ENCODE data around the gene S1PR5. TPM values are rescaled to one million over a fixed set of nuclear protein-coding genes. Genes with fewer than 3 reads are reported as not detected.

The S1PR5 gene
- total and polyA plus RNA-seq, 9 of the 15 experiments (the other 6 are each of a cell fraction or from before 2014, with no cell fraction given) = 0.03 to 0.54 (median 0.35) TPM; not detected in 4

- ChIA-PET CTCF (ENCODE audit: low intra/inter-chr PET ratio) (interaction anchor here (0.6 kb wide), 1 partner anchor 97 kb away, joined by 4 read pairs; no protein-coding TSS in a partner anchor), POLR2A (interaction anchor here (0.6 to 1.3 kb wide), 7 partner anchors 13 to 181 kb away, joined by 3 read pairs; no protein-coding TSS in a partner anchor)
- H3K27ac ChIP-seq (ENCODE audit: extremely low read depth, low read depth, low read length) = peak overlapping the region; percentile 37
- H3K36me3 ChIP-seq (ENCODE audit: control insufficient read depth, insufficient read depth, low read length) = no peaks in the 10 kb centered on the region
- H2AFZ ChIP-seq (ENCODE audit: low read depth, low read length) = peak overlapping the region; percentile 67
- H4K20me1 ChIP-seq (replicated peaks; ENCODE audit: control insufficient read depth, insufficient read depth, low read length) = no peaks in the 10 kb centered on the region
- no peaks in the 10 kb centered on the region for H3K9me1 ChIP-seq (ENCODE audit: control insufficient read depth, insufficient read depth, low read length)
- H3K9ac ChIP-seq (ENCODE audit: insufficient read depth in 1 of 2, low read depth in 2 of 2, low read length in 2 of 2) = peak overlapping the region; percentile 3 to 17; a peak in 2 of 4 replicates
- peaks cover 14 to 23% of the 10 kb centered on the region in 2 experiments; a peak in 4 of 5 replicates for H3K4me1 ChIP-seq (replicated peaks in 1 of 2; ENCODE audit: control insufficient read depth in 2 of 2, insufficient read depth in 2 of 2, low read length in 2 of 2)
- in situ Hi-C loops (cut with MboI) (no loop called here), intact Hi-C loops (cut with micrococcal nuclease) (loop anchor here (5.0 kb wide), 2 partner anchors 53 to 92 kb away; partner anchors contain the start of genes CDKN2D, KRI1 and PDE4A)
- ATAC-seq = peak; percentile 72
- H3K9me3 ChIP-seq (replicated peaks; ENCODE audit: control insufficient read depth, insufficient read depth, low read depth, low read length) = no peaks in the 10 kb centered on the region
- WGBS (ENCODE audit: insufficient coverage, low coverage, missing lambda C conversion rate) = 0% methylated on average over 5 of the region's 6 CpGs
- peak overlapping the region; percentile 71 for H3K4me2 ChIP-seq (ENCODE audit: insufficient read depth, low read length)
- no TSS peak for BruUV-seq (replicated peaks)
- no peak overlapping the region for H3K4me3 ChIP-seq
- peak in 3 of 4 experiments; percentile 35 to 82 (median 70) for DNase-seq (ENCODE audit: extremely low read depth in 1 of 4, low spot score in 3 of 4)
- H3K79me2 ChIP-seq (ENCODE audit: control insufficient read depth, insufficient read depth, low read length) = no peaks in the 10 kb centered on the region
- FAIRE-seq = peak; percentile 51
- H3K27me3 ChIP-seq (ENCODE audit: control insufficient read depth in 2 of 2, insufficient read depth in 2 of 2, low read length in 2 of 2) = no peaks in the 10 kb centered on the region
- TF ChIP-seq ZNF197 (CRISPR knock-in tag; IDR thresholded peaks at IDR 0.05; ENCODE audit: low read depth) (no peak), SOX6 (IDR thresholded peaks at IDR 0.05) (peak; percentile 32; the same call in 1 of the 2 replicates), RAD51 (IDR thresholded peaks at IDR 0.05; ENCODE audit: borderline replicate concordance, low read depth) (peak; percentile 37; the same call in 1 of the 2 replicates), ATF1 (CRISPR knock-in tag; IDR thresholded peaks at IDR 0.05) (no peak), ATF1 (tag; IDR thresholded peaks at IDR 0.05) (peak; percentile 29; the same call in 1 of the 2 replicates), RCOR1 (IDR thresholded peaks at IDR 0.05; ENCODE audit: borderline replicate concordance in 1 of 2, low read depth in 2 of 2, low read length in 2 of 2) (peak in 1 of 2 experiments; percentile 11; a peak in 1 of 4 replicates), JUND (IDR thresholded peaks at IDR 0.05; ENCODE audit: borderline replicate concordance, low read depth, low read length) (peak; percentile 44; the same call in 1 of the 2 replicates), JUND (tag; IDR thresholded peaks at IDR 0.05; ENCODE audit: borderline replicate concordance, low read depth, low read length) (peak; percentile 20; the same call in 1 of the 3 replicates), EP400 (IDR thresholded peaks at IDR 0.05) (peak; percentile 48; the same call in 1 of the 2 replicates), CEBPG (CRISPR knock-in tag; IDR thresholded peaks at IDR 0.05) (no peak), CEBPG (tag; conservative IDR thresholded peaks at IDR 0.05 in 1 of 2, IDR thresholded peaks at IDR 0.05 in 1 of 2) (0 out of 4 replicates have a peak, but pooled peaks of 1 of the 2 experiments have one; percentile 39), HDAC1 (IDR thresholded peaks at IDR 0.05) (peak in 1 of 2 experiments; percentile 37; a peak in 1 of 4 replicates), SMAD4 (CRISPR knock-in tag; conservative IDR thresholded peaks at IDR 0.05) (0 out of 2 replicates have a peak, but pooled peaks have one; percentile 29), TCF3 (CRISPR knock-in tag; IDR thresholded peaks at IDR 0.05) (peak; percentile 34; the same call in 1 of the 2 replicates), HCFC1 (IDR thresholded peaks at IDR 0.05; ENCODE audit: low read depth, low read length) (no peak), BMI1 (IDR thresholded peaks at IDR 0.05; ENCODE audit: low read length) (no peak), ARID1B (IDR thresholded peaks at IDR 0.05) (peak; percentile 76), ARNT (IDR thresholded peaks at IDR 0.05) (0 out of 4 replicates have a peak, but pooled peaks of 1 of the 2 experiments have one; percentile 9), RFX5 (IDR thresholded peaks at IDR 0.05; ENCODE audit: low read depth, low read length) (no peak), SMARCA4 (IDR thresholded peaks at IDR 0.05) (peak; percentile 57; the same call in 1 of the 2 replicates), LARP7 (IDR thresholded peaks at IDR 0.05) (peak; percentile 58; the same call in 1 of the 2 replicates), EP300 (IDR thresholded peaks at IDR 0.05; ENCODE audit: low read length) (0 out of 2 replicates have a peak, but pooled peaks have one; percentile 3), ZNF384 (IDR thresholded peaks at IDR 0.05; ENCODE audit: low read depth, low read length) (peak; percentile 79), NRF1 (conservative IDR thresholded peaks at IDR 0.05 in 1 of 2, IDR thresholded peaks at IDR 0.05 in 1 of 2) (peak in 1 of 2 experiments; percentile 28; a peak in 1 of 4 replicates), EWSR1 (IDR thresholded peaks at IDR 0.05; ENCODE audit: borderline replicate concordance, low read depth, partially characterized antibody) (no peak), CXXC5 (CRISPR knock-in tag; IDR thresholded peaks at IDR 0.05) (peak; percentile 47), ARID2 (IDR thresholded peaks at IDR 0.05) (no peak)
These were observed 42.2 kb downstream of the S1PR5 start for GRCh38 chr19:10474962-10475451.

All from K562 (cell line).